Transverse colon (tissue), 4 donors: ENCODE measurements around the gene C1QTNF12. TPM values are rescaled to one million over a fixed set of nuclear protein-coding genes. Genes with fewer than 3 reads are reported as not detected.
"Not testable (repeated sequence)": the region's sequence is repeated elsewhere in the genome, so short reads cannot be mapped to it uniquely, and the experiment has no call there.

Experiments used
- DNase-seq: peaks from one replicate; pipeline ENCODE4 v3.0.0-alpha.2; 2019
- H3K27ac ChIP-seq, 4 donors: fragments of 200-600 bp; sonication (generic); 2 replicates each; pipeline ENCODE4 v1.5.1; 2016 to 2018; ENCODE audit warnings: inconsistent platforms in 4 of 4
- H3K27me3 ChIP-seq: fragments of 200-600 bp; sonication (generic); 2 replicates; pipeline ENCODE4 v1.5.1; 2017; ENCODE audit warnings: inconsistent platforms
- H3K36me3 ChIP-seq, 4 donors: fragments of 200-600 bp; sonication (generic); 2 replicates each; pipeline ENCODE4 v1.5.1; 2017 to 2019; ENCODE audit warnings: inconsistent platforms in 4 of 4
- H3K4me1 ChIP-seq, 4 donors: fragments of 200-600 bp; sonication (generic); 2 replicates each; pipeline ENCODE4 v1.5.1; 2017 to 2020; ENCODE audit warnings: inconsistent platforms in 4 of 4
- H3K4me3 ChIP-seq, 4 donors: fragments of 200-600 bp; sonication (generic); 1 replicate in 1 of 4; 2 replicates in 3 of 4; pipeline versions ENCODE4 v1.5.1 to v1.6.1; 2017 to 2019; ENCODE audit warnings: inconsistent platforms in 4 of 4
- H3K9me3 ChIP-seq, 2 donors: fragments of 200-600 bp; sonication (generic); 2 replicates each; pipeline ENCODE4 v1.5.1; 2017 to 2019; ENCODE audit warnings: inconsistent platforms in 2 of 2
- CTCF ChIP-seq, 5 experiments: fragments of 200-600 bp in 3 of 5; fragments of 450-650 bp in 2 of 5; sonication (generic) in 3 of 5; IDR thresholded peaks; 1 replicate in 2 of 5; 2 replicates in 3 of 5; pipeline ENCODE4 v1.5.1; 2016 to 2017; ENCODE audit warnings: antibody characterized with exemption in 5 of 5, inconsistent platforms in 3 of 5, mild to moderate bottlenecking in 2 of 5, moderate library complexity in 1 of 5
- EP300 ChIP-seq: sonication (generic); formaldehyde crosslinking; IDR thresholded peaks from one replicate; pipeline ENCODE4 v1.6.1; 2017; ENCODE audit warnings: antibody characterized with exemption, low read depth
- POLR2A ChIP-seq: fragments of 450-650 bp; IDR thresholded peaks from one replicate; pipeline ENCODE4 v1.6.1; 2016; ENCODE audit warnings: antibody characterized with exemption, mild to moderate bottlenecking, moderate library complexity
- POLR2AphosphoS5 ChIP-seq, 3 donors: sonication (generic); formaldehyde crosslinking; IDR thresholded peaks; one replicate each; pipeline ENCODE4 v1.6.1; 2016; ENCODE audit warnings: antibody characterized with exemption in 3 of 3
- WGBS, 2 donors: methylation state at CpG; one replicate each; pipeline ENCODE4 v1.1.5; 2018; ENCODE audit warnings: low coverage in 1 of 2; 5-methylcytosine and 5-hydroxymethylcytosine counted together
- in situ Hi-C, 4 donors: fragments of 200-750 bp; cut with MboI; loops; one replicate each; pipeline versions ENCODE4 v1.15.0 to v1.15.1; 2017; ENCODE audit warnings: low sequenced_read_pairs in 3 of 4, low pct_ligation_motif_present in 1 of 4, low pct_unique_long_range_greater_than_20kb in 1 of 4
- intact Hi-C: fragments of 100-400 bp; cut with DNase I; formaldehyde crosslinking; loops from one replicate; pipeline ENCODE4 v1.15.1; 2023; ENCODE audit warnings: low total_unique reads
- total RNA-seq, 4 donors: library from RNA; depleted of rRNA; stranded (reverse); fragments of >200 nt; gene quantifications; one replicate each; pipeline ENCODE4 v1.1.0, GENCODE V29; 2016

Gene C1QTNF12
- total RNA-seq, 4 donors from 2014 or later, result 11.9 to 52.8 (median 15.7) TPM; not detected in 1

GRCh38 chr1:1254667-1254998, 8.1 kb upstream of the C1QTNF12 start:
- intact Hi-C loops, result no loop called here
- H3K36me3 ChIP-seq, result peaks cover 0 to 15% (median 7%) of the 10 kb centered on the region in 4 donors
- H3K9me3 ChIP-seq, result no peaks in the 10 kb centered on the region
- no peak for DNase-seq
- WGBS, 2 donors, result 89% methylated on average over 21 of the region's 21 CpGs; no CpG with 5 or more reads in 1 of the 2 donors
- TF ChIP-seq POLR2A, result no peak
- no peak for TF ChIP-seq EP300
- TF ChIP-seq POLR2AphosphoS5 (IDR thresholded peaks at IDR 0.05), result no peak
- TF ChIP-seq CTCF (IDR thresholded peaks at IDR 0.05), result no peak
- no peak overlapping the region for H3K27ac ChIP-seq
- no peaks in the 10 kb centered on the region for H3K27me3 ChIP-seq
- in situ Hi-C loops, result loop anchor here in 1 of 4 donors (25.0 kb wide), 1 partner anchor 142 kb away; the partner anchor contains the start of gene C1orf159
- H3K4me3 ChIP-seq, result no peak overlapping the region
- peaks cover 0 to 5% (median 0%) of the 10 kb centered on the region in 4 donors for H3K4me1 ChIP-seq

GRCh38 chr1:1253972-1254666, 7.6 kb upstream of the C1QTNF12 start:
- no peak for TF ChIP-seq CTCF (IDR thresholded peaks at IDR 0.05)
- no peak for TF ChIP-seq POLR2AphosphoS5 (IDR thresholded peaks at IDR 0.05)
- TF ChIP-seq POLR2A, result no peak
- Histone ChIP-seq H3K36me3 (peaks cover 0 to 15% (median 7%) of the 10 kb centered on the region in 4 donors), H3K4me1 (peaks cover 0 to 5% (median 0%) of the 10 kb centered on the region in 4 donors), H3K9me3 (no peaks in the 10 kb centered on the region), H3K4me3 (no peak overlapping the region), H3K27ac (no peak overlapping the region), H3K27me3 (no peaks in the 10 kb centered on the region)
- intact Hi-C loops (no loop called here), in situ Hi-C loops (loop anchor here in 1 of 4 donors (25.0 kb wide), 1 partner anchor 142 kb away; the partner anchor contains the start of gene C1orf159)
- 95% methylated on average over 48 of the region's 50 CpGs; no CpG with 5 or more reads in 1 of the 2 donors for WGBS, 2 donors
- no peak for DNase-seq

GRCh38 chr1:1253314-1253713, 6.8 kb upstream of the C1QTNF12 start:
- Histone ChIP-seq H3K4me1 (peaks cover 0 to 5% (median 0%) of the 10 kb centered on the region in 4 donors), H3K4me3 (no peak overlapping the region), H3K9me3 (no peaks in the 10 kb centered on the region), H3K27me3 (no peaks in the 10 kb centered on the region), H3K36me3 (peaks cover 0 to 15% (median 7%) of the 10 kb centered on the region in 4 donors), H3K27ac (no peak overlapping the region)
- no peak for DNase-seq
- in situ Hi-C loops (loop anchor here in 1 of 4 donors (25.0 kb wide), 1 partner anchor 141 kb away; the partner anchor contains the start of gene C1orf159), intact Hi-C loops (no loop called here)
- 86 to 100% methylated on average over 1 to 12 of the region's 12 CpGs for WGBS, 2 donors
- TF ChIP-seq POLR2A, result no peak
- TF ChIP-seq EP300, result no peak
- TF ChIP-seq CTCF (IDR thresholded peaks at IDR 0.05), result no peak
- no peak for TF ChIP-seq POLR2AphosphoS5 (IDR thresholded peaks at IDR 0.05)

- H3K27ac ChIP-seq, result no peak overlapping the region
- WGBS, 2 donors, result 72% methylated on average over 16 of the region's 16 CpGs; no CpG with 5 or more reads in 1 of the 2 donors
- H3K4me1 ChIP-seq, result peaks cover 3 to 14% (median 6%) of the 10 kb centered on the region in 4 donors
- peaks cover 24% of the 10 kb centered on the region for H3K27me3 ChIP-seq
- H3K36me3 ChIP-seq, result peaks cover 0 to 13% (median 5%) of the 10 kb centered on the region in 4 donors
- no peaks in the 10 kb centered on the region for H3K9me3 ChIP-seq
- intact Hi-C loops (no loop called here), in situ Hi-C loops (loop anchor here in 1 of 4 donors (25.0 kb wide), 1 partner anchor 139 kb away; the partner anchor contains the start of gene C1orf159)
- TF ChIP-seq CTCF (IDR thresholded peaks at IDR 0.05), result no peak
- TF ChIP-seq POLR2AphosphoS5 (IDR thresholded peaks at IDR 0.05), result no peak
- no peak for TF ChIP-seq EP300
- TF ChIP-seq POLR2A, result no peak
- DNase-seq, result no peak
- no peak overlapping the region for H3K4me3 ChIP-seq
Observed at GRCh38 chr1:1250786-1251284, 4.3 kb upstream of the C1QTNF12 start.

- Histone ChIP-seq H3K27me3 (peaks cover 32% of the 10 kb centered on the region), H3K4me1 (peaks cover 6 to 23% (median 11%) of the 10 kb centered on the region in 4 donors)
- in situ Hi-C loops, DNase-seq, intact Hi-C loops, H3K9me3 ChIP-seq, H3K4me3 ChIP-seq, H3K36me3 ChIP-seq, H3K27ac ChIP-seq: not testable (repeated sequence)
- 92% methylated on average over 8 of the region's 21 CpGs; no CpG with 5 or more reads in 1 of the 2 donors for whole genome bisulfite sequencing, 2 donors
Observed at GRCh38 chr1:1248009-1248913, 1.7 kb upstream of the C1QTNF12 start.
